Adrenal gland (tissue), 12 donors: ENCODE data around the gene MAGI1. TPM values are rescaled to one million over a fixed set of nuclear protein-coding genes. Genes with fewer than 3 reads are reported as not detected.

Source experiments
- DNase-seq, 7 donors: peaks; one replicate each; pipeline ENCODE4 v3.0.0-alpha.2; 2019 to 2020
- H3K27ac ChIP-seq, 5 donors: fragments of 200-600 bp; sonication (generic) in 4 of 5; 1 replicate in 3 of 5; 2 replicates in 2 of 5; pipeline versions ENCODE4 v1.5.1 to v1.8.0; 2016 to 2020; ENCODE audit warnings: mild to moderate bottlenecking in 1 of 5
- H3K27me3 ChIP-seq: fragments of 200-600 bp; 2 replicates; pipeline ENCODE4 v1.8.0; 2021
- H3K36me3 ChIP-seq, 2 donors: fragments of 200-600 bp; replicated peaks in 1 of 2; 1 replicate in 1 of 2; 2 replicates in 1 of 2; pipeline versions ENCODE4 v1.5.1 to v1.8.0; 2018 to 2022
- H3K4me1 ChIP-seq, 2 donors: fragments of 200-600 bp; replicated peaks in 1 of 2; 1 replicate in 1 of 2; 2 replicates in 1 of 2; pipeline versions ENCODE4 v1.5.1 to v1.8.0; 2018 to 2021
- H3K4me3 ChIP-seq, 4 donors: fragments of 200-600 bp; sonication (generic) in 3 of 4; one replicate each; pipeline ENCODE4 v1.5.1; 2016 to 2018
- H3K9me3 ChIP-seq, 3 donors: fragments of 200-600 bp; sonication (generic) in 1 of 3; replicated peaks in 1 of 3; 1 replicate in 2 of 3; 2 replicates in 1 of 3; pipeline versions ENCODE4 v1.5.1 to v1.8.0; 2016 to 2021
- POLR2A ChIP-seq, 2 donors: fragments of 450-650 bp; IDR thresholded peaks; one replicate each; pipeline ENCODE4 v1.6.1; 2017; ENCODE audit warnings: antibody characterized with exemption in 2 of 2, mild to moderate bottlenecking in 2 of 2, moderate library complexity in 1 of 2
- WGBS, 4 donors: extraction: QIAGEN DNeasy Blood & Tissue Kit in 2 of 4; methylation state at CpG; one replicate each; pipeline versions ENCODE4 v1.1.5 to v1.1.7; 2013 to 2017; 5-methylcytosine and 5-hydroxymethylcytosine counted together
- intact Hi-C, 2 donors: fragments of 100-400 bp; cut with DNase I; formaldehyde crosslinking; loops; one replicate each; pipeline versions ENCODE4 v1.14.1 to v1.15.0; 2022 to 2023
- polyA plus RNA-seq, 3 donors: library from polyadenylated mRNA; stranded (reverse); fragments of 200-250 nt in 2 of 3; fragments of 350-450 nt in 1 of 3; fragmentation: Illumina TruSeq in 1 of 3; extraction: RNeasy Lipid Tissue Mini Kit (QIAGEN cat#74804) in 1 of 3; gene quantifications; one replicate each; pipeline ENCODE4 v1.2.3, GENCODE V29; 2013 to 2014
- total RNA-seq, 9 donors: library from RNA; depleted of rRNA in 4 of 9; stranded (reverse); fragments of >200 nt in 4 of 9; fragments of 120-200 nt in 1 of 9; fragmentation: NEBNext Ultra II Directional in 1 of 9; extraction: Animal tissue kit (Norgen Biotek cat#: 25700) in 1 of 9; gene quantifications; one replicate each; pipeline versions ENCODE4 v1.1.0 to v1.2.4, GENCODE V29; 2013 to 2023
- TF ChIP-seq, protein P1 (sequence below), 6 experiments: fragments of 450-650 bp in 4 of 6; fragments of 200-600 bp in 2 of 6; sonication (generic) in 1 of 6; IDR thresholded peaks; 1 replicate in 5 of 6; 2 replicates in 1 of 6; pipeline versions ENCODE4 v1.5.1 to v1.8.0; 2016 to 2021; ENCODE audit warnings: antibody characterized with exemption in 6 of 6, mild to moderate bottlenecking in 2 of 6, moderate library complexity in 1 of 6
- donor health status: healthy with polysubstance abuse.
- donor health status: Bipolar disorder and iron deficiency.
- donor health status: DM: yes; HTN: yes; CAD: no.
- donor health status: DM: no; HTN: no; CAD: no.
- donor health status: DM: no; HTN: no; CAD: no.
- donor health status: DM: yes; HTN: yes; CAD: no.

The MAGI1 gene
- total and polyA plus RNA-seq, 12 donors = 4.8 to 31.6 (median 18.5) TPM

DNA sequence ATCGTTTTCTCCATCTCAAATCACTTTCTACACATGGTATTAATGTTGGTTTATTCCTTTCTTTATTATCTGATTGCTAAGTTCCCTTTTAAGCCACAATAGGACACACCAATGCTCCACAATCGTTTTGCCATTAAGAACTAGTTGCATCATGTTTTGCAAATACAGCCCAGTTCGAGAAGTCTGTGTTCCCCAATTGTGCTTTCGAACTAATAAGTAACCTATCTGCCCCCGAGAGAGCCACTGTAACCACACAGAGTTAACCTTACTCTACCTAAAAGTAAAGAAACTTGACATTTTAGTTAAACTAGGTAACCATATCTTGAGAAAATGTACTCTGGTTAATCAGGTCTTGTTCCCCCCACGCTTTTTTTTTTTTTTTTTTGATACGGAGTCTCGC, 39.1 kb downstream of the MAGI1 start:
- no peaks in the 10 kb centered on the region for H3K9me3 ChIP-seq
- WGBS, 4 donors = 91 to 96% (median 92%) methylated on average over 7 to 8 of the region's 8 CpGs
- no peak for TF ChIP-seq POLR2A (IDR thresholded peaks at IDR 0.05)
- TF ChIP-seq, protein P1, sequence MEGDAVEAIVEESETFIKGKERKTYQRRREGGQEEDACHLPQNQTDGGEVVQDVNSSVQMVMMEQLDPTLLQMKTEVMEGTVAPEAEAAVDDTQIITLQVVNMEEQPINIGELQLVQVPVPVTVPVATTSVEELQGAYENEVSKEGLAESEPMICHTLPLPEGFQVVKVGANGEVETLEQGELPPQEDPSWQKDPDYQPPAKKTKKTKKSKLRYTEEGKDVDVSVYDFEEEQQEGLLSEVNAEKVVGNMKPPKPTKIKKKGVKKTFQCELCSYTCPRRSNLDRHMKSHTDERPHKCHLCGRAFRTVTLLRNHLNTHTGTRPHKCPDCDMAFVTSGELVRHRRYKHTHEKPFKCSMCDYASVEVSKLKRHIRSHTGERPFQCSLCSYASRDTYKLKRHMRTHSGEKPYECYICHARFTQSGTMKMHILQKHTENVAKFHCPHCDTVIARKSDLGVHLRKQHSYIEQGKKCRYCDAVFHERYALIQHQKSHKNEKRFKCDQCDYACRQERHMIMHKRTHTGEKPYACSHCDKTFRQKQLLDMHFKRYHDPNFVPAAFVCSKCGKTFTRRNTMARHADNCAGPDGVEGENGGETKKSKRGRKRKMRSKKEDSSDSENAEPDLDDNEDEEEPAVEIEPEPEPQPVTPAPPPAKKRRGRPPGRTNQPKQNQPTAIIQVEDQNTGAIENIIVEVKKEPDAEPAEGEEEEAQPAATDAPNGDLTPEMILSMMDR (IDR thresholded peaks at IDR 0.05) = no peak
- no peaks in the 10 kb centered on the region for H3K27me3 ChIP-seq
- H3K4me3 ChIP-seq = no peak overlapping the region
- intact Hi-C loops = no loop called here
- no peak for DNase-seq
- no peak overlapping the region for H3K27ac ChIP-seq
- no peaks in the 10 kb centered on the region for H3K36me3 ChIP-seq
- peaks cover 0 to 9% of the 10 kb centered on the region in 2 donors for H3K4me1 ChIP-seq

DNA sequence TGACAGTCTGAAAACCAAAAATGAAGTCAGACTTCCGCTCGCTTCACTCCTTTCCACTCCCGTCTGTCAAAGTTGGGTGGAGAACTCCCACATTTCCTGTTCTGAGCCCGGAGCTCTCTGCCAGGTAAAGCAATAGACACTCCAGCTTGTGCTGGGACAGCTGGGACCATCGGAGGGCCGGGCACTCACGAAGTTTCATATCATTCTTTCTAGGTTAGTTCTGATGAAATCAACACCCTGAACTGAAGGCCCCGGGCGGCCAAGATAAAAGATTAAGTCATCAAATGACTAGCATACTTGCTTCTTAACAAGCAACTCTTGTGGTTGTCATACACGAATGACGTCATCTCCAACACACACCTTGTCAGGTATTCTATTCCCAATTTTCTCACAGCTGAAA, 42.1 kb downstream of the MAGI1 start:
- H3K27ac ChIP-seq = no peak overlapping the region
- intact Hi-C loops = no loop called here
- no peaks in the 10 kb centered on the region for H3K27me3 ChIP-seq
- no peaks in the 10 kb centered on the region for H3K36me3 ChIP-seq
- H3K9me3 ChIP-seq = no peaks in the 10 kb centered on the region
- no peak overlapping the region for H3K4me3 ChIP-seq
- no peak for DNase-seq
- 72 to 83% (median 78%) methylated on average over 11 of the region's 11 CpGs for WGBS, 4 donors
- peaks cover 0 to 9% of the 10 kb centered on the region in 2 donors for H3K4me1 ChIP-seq
- no peak for TF ChIP-seq POLR2A (IDR thresholded peaks at IDR 0.05)
- TF ChIP-seq, protein P1 (IDR thresholded peaks at IDR 0.05) = no peak

DNA sequence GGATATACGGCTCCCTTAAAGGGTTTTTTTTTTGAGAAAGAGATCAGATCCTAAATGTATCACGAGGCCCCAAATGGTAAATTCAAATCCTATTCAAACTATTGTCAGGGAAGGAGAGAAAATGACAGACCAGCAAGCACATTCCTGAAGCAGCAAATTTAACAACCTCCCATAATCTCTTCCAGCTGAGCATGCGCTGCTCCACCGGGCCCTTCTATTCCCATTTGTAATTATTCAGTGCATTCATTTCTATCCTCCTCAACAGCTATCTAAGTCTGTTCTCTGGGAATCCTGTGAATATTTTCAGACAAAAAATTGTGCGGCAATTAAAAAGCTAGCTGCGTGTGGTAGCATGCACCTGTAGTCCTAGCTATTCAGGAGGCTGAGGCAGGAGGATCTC, 43.2 kb downstream of the MAGI1 start:
- H3K27ac ChIP-seq = no peak overlapping the region
- no peak overlapping the region for H3K4me3 ChIP-seq
- H3K9me3 ChIP-seq = no peaks in the 10 kb centered on the region
- intact Hi-C loops = no loop called here
- H3K4me1 ChIP-seq = peaks cover 0 to 9% of the 10 kb centered on the region in 2 donors
- TF ChIP-seq, protein P1 (IDR thresholded peaks at IDR 0.05) = no peak
- TF ChIP-seq POLR2A (IDR thresholded peaks at IDR 0.05) = no peak
- 92 to 96% (median 94%) methylated on average over 6 of the region's 6 CpGs for WGBS, 4 donors
- DNase-seq = no peak
- no peaks in the 10 kb centered on the region for H3K36me3 ChIP-seq
- no peaks in the 10 kb centered on the region for H3K27me3 ChIP-seq

DNA sequence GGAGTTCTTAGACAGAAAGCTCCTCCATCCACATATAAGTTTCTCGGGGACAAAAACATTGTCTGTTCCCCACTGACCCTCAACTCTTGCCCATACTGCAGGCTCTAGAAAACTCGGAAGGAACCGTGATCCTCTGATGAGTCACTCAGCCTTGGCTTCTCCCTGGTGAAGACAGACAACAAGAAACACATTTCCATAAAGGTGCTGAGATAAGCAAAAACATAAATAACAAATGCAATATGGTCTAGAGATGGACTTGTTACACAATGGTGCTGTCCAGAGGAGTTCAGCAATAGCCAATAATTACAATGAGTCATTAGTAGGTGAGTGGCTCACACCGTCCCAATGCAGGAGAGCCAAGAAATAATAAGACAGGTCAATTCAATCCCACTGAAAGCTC, 43.7 kb downstream of the MAGI1 start:
- peak in 6 of 7 donors; percentile 26 to 58 (median 35) for DNase-seq
- H3K4me1 ChIP-seq = peaks cover 0 to 9% of the 10 kb centered on the region in 2 donors
- H3K27ac ChIP-seq = no peak overlapping the region
- WGBS, 4 donors = 41 to 58% (median 52%) methylated on average over 4 of the region's 4 CpGs
- intact Hi-C loops = no loop called here
- no peaks in the 10 kb centered on the region for H3K27me3 ChIP-seq
- H3K9me3 ChIP-seq = no peaks in the 10 kb centered on the region
- TF ChIP-seq, protein P1 (IDR thresholded peaks at IDR 0.05) = no peak
- TF ChIP-seq POLR2A (IDR thresholded peaks at IDR 0.05) = no peak
- no peaks in the 10 kb centered on the region for H3K36me3 ChIP-seq
- H3K4me3 ChIP-seq = no peak overlapping the region
